HG03108 (cell line): ENCODE measurements around the gene CYP27A1.

Experiments
- ATAC-seq: cut with Tn5 transposase; IDR thresholded peaks from one replicate; pipeline ENCODE4 v1.9.1; 2021; ENCODE audit warnings: moderate library complexity; ENCODE audit not compliant: unreplicated experiment

The CYP27A1 gene

DNA sequence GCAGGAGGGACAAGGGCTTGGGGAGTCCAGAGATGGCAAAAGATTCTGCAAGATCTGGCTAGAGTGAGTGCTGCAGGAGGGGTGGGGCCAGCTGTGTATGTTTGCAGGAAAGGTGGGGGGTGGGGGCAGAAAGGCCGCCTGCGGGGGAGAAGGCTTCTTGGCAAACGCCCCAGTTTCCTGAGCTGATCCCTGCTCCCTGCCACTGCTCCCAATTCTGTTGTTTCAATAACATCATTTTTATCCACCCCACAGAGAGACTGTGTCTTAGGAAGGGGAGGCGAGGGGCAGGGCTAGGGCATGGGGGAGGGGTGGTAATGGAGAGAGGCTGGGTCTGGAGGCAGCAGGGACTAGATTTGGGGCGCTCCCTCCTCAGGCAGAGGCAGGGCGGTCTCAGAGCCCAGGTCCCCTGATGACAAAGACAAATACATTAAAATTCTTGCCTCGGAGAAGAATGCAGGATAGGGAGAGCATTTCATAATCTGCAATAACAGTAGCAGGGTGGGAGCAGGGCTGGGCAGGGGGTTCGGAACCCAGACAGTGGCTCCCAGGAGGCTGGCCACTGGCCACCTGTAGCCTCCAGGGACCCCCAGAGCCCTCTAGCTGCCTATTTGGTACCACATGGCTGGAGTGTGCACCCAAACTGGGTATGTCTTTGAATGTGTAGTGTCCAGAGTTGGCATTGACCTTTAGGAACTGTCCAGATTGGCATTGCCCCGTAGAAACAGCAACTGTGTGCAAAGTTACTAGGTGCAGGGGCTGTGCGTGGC is 75.6 kb downstream of the CYP27A1 start:
- no peak for ATAC-seq

DNA sequence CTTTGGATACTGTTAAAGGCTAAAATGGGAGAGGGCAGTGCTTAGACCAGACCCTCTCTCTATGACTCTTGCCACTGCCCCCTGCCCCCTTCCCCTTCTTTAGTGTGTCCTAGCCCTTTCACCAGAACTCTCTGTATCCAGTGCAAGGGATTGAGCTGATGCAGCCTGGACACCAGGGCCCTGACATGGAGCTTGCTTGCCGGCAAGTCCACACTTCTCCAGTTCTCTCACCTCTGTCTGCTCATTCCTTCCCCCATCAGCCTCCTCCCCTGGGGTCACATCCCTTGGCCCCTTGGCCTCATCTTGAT is 76.1 kb downstream of the CYP27A1 start:
- no peak for ATAC-seq

DNA sequence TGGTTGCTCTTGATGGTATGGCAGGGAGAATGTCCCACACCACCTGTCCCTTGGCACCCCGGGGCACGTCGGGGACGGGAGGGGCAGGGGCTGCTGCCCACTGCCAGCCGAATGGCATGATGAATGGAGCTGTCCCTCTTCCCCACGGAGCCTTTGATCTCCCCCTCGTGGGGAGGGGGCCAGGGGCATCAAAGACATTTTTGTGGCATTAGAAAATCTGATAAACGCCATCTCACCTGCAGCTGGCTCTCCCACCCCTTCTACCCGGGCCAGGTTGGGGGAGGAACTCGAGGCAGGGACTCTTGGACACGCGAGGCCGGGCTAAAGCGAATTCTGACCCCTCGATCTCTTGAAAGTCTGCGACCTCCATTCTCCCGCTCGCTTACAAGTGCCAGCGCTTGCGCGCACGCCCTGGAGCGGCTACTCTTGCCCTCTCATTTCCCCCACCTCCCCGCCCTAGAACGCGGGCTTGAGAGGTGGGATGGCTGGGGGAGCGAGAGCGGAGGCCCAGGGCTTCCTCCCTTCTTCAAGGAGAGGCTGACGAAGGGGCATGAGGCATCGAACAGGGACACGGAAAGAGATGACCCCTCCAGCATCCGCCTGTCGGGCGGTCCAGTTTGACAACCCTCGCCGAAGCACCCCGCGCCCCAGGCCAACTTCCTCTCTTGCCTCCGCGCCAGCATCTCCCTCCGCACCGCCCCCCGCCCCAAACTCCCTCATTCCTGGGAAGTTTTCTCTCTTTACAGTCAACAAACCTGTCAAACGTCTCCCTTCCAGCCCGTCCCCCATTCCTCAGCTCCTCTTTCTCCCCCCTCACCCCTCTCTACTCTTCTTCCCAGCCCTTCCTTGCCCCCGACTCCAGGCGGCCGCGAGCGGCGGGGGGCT is 77.0 kb downstream of the CYP27A1 start:
- no peak for ATAC-seq

DNA sequence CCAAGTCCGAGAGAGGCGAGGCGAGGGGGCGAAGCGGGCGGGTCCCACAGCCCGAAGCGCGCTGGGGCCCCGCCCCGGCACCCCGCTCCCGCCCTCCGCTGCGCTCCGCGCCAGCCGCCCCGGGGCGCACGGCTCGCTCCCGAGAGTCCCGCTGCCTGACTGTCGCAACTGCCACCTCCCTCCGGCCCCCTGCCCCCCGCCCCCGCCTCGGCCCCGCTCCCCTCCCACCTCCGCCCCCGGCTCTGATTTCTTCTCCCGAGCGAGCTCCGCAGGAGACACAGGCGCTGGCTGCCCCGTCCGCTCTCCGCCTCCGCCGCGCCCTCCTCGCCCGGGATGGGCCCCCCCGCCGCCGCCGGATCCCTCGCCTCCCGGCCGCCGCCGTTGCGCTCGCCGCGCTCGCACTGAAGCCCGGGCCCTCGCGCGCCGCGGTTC is 77.6 kb downstream of the CYP27A1 start, which contains the start of gene WNT6:
WNT6 (plus strand) TSS at position 250 of the 432 bp plus-strand sequence. CDS start 233 bp downstream, outside the sequence.
- no peak for ATAC-seq

DNA sequence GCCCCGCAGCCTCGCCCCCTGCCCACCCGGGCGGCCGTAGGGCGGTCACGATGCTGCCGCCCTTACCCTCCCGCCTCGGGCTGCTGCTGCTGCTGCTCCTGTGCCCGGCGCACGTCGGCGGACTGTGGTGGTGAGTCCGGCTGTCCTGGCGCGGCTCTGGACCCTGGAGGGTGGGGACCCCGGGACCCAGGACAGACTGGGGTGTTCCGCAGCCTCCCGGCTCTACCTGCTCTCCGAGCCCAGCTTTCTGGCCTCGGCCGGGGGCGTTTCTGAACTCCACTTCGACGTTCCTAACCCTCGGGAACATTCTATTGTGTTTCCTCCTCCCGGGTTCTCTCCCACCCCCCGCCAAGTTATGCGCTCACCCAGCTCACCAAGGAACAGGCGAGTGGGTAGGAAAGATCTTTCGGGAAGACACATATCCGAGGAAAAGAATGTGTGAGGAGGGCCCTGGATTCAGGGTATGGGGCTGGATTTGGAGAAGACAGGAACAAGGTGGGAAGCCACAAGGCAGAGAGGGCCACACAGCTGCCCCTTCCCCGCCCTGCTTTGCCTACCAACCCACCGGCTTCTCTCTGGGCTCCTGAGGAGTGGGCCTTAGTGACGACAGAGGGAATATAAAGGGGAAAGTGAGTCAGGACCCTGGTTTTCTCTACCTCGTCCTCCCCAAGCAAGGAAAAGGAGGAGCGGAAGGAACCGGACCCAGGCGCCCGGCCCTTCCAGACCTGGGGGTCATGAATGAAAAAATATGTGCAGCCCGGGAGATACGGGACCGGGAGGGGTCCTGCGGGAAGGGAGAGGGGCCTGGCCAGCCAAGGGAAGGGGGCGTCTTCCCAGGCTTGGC is 78.3 kb downstream of the CYP27A1 start:
- no peak for ATAC-seq

DNA sequence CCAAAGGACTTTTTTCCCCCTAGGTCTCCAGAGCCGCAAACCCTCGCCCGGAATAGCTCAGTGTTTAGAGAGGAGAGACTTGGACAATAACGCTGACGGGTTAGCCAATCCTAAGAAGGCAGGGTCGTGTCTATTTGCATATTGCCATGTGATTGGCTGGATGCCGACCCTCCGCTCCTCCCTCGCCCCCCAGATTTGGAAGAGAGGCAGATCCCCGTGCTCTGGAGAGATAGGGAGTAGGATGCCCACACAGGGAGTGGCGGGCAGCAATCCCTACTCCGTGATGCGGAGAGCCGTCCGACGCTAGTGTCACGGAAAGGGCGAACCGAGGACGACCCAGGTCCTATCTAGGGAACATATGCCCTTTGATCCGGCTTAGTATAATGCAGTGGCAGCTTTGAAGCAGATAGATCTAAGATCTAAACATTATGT is 79.0 kb downstream of the CYP27A1 start:
- ATAC-seq: no peak

GRCh38 chr2:218861645-218862318 is 79.8 kb downstream of the CYP27A1 start:
- ATAC-seq: no peak

- no peak for ATAC-seq
Observed at GRCh38 chr2:218863021-218863520, 81.1 kb downstream of the CYP27A1 start.
